ENCODE results near the gene TBC1D21.

GRCh38 chr15:73926219-73927002 is 53.0 kb downstream of the TBC1D21 start, which contains the start of gene LOXL1:
- TF ChIP-seq, protein P1, sequence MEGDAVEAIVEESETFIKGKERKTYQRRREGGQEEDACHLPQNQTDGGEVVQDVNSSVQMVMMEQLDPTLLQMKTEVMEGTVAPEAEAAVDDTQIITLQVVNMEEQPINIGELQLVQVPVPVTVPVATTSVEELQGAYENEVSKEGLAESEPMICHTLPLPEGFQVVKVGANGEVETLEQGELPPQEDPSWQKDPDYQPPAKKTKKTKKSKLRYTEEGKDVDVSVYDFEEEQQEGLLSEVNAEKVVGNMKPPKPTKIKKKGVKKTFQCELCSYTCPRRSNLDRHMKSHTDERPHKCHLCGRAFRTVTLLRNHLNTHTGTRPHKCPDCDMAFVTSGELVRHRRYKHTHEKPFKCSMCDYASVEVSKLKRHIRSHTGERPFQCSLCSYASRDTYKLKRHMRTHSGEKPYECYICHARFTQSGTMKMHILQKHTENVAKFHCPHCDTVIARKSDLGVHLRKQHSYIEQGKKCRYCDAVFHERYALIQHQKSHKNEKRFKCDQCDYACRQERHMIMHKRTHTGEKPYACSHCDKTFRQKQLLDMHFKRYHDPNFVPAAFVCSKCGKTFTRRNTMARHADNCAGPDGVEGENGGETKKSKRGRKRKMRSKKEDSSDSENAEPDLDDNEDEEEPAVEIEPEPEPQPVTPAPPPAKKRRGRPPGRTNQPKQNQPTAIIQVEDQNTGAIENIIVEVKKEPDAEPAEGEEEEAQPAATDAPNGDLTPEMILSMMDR (IDR thresholded peaks at IDR 0.05): no peak
- peak; percentile 46 to 49 for TF ChIP-seq POLR2AphosphoS5 (IDR thresholded peaks at IDR 0.05)
